HG02763 (cell line): ENCODE data around the gene C17orf75.

Source experiments
- ATAC-seq: cut with Tn5 transposase; IDR thresholded peaks from one replicate; pipeline ENCODE4 v1.9.1; 2021; ENCODE audit warnings: mild to moderate bottlenecking, moderate library complexity; ENCODE audit not compliant: unreplicated experiment

The C17orf75 gene

DNA sequence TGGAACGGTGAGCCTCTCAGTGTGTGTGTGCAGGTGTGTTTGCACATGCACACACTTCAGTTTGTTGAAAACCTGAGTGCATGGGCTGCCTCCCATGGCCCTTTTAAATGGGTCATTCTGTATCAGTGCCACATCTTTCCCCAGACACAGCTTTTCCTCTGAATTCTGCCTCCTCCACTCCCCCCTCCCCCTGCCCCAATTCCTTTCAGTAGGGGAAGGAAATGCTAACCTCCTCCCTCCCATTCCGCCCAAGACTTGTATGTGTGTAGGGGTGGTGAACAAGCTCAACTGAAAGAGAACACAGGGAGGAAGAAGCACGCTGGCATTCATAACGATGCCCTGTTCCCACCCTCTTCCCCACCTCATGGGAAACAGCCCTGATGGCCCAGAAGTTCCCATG lies 34.3 kb downstream of the C17orf75 start:
- ATAC-seq = no peak

DNA sequence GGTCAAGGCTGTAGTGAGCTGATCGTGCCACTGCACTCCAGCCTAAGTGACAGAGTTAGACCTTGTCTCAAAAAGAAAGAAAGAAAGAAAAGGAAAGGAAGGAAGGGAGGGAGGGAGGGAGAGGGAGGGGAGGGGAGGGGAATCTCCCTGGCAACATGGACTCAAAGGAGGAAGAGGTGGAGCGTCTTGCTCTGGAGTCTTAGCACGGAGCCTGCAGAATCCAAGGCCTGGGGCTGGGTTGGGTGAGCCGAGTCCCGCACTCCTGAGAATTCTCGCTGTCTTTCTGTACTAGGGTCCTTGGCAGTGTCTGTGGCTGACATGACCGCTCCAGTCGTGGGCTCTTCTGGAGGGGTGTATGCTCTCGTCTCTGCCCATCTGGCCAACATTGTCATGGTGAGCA lies 36.9 kb downstream of the C17orf75 start:
- ATAC-seq = no peak

DNA sequence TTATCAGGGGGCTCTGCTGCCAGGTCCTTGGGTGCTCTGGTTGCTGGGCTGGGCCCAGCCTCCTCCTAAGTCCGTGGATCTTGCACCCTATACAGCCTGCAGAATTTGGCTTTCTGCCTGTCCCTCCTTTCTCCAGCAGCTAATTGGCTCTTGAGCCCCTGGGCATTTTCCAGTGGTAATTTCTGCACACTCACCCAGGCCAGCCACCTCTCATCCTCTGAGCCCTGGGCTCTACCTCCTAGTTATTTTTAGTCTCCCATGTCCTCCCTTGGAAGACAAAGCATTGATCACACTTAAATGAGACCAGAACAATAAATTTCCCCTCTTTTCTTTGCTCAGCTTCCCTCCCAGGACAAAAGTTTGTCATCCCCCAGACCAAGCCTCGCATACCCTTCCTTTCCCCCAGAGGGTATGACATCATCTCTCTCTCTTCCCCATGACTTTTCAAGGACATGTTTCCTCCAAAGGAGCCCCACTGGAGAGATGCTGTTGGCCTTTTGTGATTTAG lies 38.1 kb downstream of the C17orf75 start:
- ATAC-seq = no peak

DNA sequence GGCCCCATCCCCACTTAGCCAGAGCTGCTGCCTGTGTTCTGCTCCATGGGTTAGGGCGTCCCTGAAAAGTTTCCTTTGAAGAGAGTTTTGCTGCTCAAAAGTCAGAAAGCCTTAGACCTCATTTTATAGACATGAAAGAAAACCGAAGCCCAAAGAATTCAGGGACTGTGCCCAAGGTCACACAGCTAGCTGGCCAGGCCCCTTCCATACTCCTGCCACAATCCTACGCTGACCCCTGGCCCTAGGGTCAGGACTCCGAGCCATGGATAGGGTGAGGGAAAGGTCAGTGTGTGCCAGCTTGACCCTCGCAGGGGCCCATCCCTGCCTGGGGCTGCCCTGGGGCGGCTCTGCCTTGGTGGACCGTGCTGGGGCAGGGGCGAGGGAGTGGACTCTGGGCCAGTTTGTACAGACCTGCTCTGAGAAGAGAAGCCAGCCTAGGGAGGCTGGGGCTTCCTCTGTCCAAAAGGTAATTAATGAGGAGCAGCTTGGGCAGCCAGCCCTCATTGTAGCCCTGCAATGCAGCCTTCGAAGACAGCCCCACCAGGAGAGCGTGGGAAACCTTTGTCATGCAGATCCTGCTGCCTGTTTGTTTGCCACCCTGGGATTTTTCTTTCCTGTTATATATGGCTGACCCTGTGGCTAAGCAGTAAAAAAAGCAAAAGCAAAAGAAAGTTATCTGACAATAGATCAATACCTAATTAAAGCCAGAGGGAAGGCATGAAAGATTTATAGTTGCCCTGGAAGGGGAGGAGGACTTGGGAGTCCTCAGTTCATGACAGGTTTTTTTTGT lies 38.9 kb downstream of the C17orf75 start:
- ATAC-seq = no peak

DNA sequence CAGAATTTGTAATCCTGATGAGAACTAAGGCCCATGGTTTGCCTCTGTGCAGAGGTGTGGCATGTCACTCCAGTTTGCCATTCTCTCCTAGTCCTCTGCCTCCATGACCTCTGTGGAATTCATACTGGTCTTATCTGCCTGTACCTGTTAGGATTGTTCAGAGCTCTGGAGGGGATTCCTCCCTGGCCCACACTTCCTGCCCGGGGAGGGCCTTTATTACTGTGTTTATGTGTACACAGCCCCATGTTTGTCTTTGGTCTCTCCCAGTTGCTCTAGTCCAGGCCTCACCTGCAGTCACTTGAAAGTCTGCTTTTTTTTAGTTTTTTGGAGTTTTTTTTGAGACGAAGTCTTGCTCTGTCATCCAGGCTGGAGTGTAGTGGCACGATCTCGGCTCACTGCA lies 39.9 kb downstream of the C17orf75 start:
- ATAC-seq = no peak

DNA sequence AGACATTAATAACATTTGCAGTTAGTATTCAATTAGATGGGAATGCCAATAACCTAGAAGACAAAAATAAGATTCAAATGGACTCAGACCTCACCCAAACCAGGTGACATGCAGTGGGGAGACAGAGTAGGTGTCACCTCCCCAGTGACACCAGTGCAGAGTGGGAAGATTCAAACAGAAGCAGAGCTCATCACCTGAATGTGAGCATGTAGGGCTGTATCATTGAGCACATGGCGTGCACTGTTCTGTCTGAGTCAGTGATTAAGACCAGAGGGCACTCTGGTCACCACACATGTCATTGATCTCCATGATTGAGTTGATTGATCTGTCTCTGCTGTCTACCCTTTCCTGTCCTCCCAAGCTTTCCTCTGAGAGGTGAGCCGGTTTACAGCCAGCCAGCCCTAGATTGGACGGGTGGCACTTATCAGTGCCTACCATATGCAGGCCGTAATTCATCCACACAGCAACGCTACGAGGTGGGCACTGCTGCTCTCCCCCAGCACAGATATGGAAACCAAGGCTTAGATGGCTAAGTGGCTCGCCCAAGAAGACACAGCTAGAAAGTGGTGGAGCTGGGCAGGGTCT lies 42.3 kb downstream of the C17orf75 start:
- ATAC-seq = no peak

DNA sequence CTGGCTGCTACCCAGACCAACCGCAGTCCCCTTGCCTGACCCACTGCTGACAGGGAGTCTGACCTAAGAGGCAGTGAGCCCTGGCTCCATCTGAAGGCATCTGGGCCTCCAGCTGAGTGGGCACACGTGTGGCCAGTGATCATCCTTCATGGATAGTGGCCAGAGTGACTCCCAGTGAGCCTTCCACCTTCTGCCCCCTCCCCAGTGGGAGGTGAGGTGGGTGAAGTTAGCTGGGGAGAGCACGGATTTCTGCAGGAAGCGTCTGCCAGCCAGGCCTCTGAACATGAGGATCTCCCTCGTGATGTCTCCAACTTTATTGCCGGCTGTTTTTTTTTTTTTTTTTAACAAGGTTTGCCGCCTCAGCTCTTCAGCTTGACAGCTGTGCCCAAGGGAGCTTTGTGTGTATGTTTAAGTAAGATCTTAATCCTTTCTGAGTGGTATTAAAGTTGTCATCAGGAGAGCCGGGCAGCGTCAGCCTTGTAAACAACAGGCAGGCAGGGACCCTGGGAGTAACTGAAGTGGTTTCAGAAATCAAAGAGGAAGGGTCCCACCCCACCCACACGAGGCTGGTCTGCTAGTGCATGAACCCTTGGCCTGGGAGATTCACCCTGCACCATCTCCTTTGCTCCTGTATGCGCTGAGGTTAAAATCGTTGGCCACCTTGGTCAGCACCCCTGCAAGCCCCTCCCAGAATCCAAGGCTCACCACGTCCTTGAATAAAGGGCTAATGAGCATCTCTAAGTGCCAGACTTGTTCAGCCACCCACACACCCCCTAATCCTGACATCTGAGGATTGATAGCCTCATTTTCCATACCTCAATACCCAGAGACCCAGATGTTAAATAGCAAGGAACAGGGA lies 43.0 kb downstream of the C17orf75 start:
- no peak for ATAC-seq

DNA sequence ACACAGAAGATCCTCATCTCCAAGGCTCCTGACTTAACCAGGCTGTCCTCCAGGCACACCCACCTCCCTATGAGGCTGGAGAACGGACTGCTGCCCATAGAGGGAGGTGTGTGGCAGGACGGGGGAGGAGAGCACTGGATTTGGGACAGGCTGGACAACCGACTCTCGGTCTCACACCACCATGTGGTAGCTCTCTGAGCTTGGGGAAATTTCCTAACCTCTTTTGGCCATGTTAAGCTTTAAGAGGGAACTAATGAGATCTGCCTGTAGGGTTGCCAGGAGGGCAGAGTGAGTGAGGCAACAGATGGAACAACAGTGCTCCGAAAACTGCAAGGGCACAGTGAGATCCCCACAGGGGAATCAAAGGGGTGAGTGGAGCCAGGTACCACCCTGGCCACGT lies 43.7 kb downstream of the C17orf75 start:
- ATAC-seq = no peak

DNA sequence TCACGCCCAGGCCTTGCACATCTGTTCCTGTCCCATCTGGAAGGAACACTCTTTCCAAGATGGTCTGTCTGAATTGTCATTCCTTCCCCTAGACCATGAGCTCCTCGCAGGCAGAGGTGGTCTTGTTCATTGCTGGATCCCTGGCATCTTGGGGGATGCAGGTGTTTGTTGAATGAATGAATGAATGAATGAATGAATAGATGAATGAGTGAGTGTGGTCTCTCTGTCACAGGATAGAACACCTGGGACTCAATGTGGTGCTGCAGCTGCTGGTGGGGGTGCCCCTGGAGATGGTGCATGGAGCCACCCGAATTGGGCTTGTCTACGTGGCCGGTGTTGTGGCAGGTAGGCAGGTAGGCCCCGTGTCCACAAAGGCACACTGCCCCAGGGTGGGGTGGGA lies 44.1 kb downstream of the C17orf75 start:
- ATAC-seq = no peak

DNA sequence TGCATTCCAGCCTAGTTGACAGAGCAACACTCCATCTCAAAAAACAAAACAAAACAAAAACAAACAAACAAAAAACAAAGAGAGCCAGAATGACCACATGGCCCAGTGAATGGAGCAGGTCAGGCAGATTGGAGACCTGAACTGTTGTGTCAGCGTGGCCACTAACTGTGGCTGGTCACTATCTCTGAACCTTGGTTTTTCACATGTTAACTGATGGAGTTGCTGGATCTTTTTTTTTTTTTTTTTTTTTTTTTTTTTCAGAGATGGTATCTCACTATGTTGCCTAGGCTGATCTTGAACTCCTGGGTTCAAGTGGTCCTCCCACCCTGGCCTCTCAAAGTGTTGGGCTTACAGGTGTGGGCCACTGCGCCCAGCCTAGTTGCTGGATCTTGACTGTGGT lies 44.5 kb downstream of the C17orf75 start:
- ATAC-seq = no peak

DNA sequence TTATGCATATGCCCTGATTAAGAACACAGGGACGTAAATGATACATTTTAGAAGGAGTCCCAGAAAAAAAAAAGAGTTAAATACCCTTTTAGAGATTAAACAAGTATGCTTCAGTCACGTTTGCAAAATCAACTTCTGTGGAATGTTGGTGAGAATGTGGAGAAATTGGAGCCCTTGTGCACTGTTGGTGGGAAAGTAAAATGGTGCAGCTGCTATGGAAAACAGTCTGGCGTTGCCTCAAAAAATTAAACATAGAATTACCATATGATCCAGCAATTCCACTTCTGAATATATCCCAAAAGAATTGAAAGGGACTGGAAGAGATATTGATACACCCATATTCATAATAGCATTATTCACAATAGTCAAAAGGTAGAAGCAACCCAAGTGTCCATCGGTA lies 49.9 kb downstream of the C17orf75 start:
- ATAC-seq = no peak

DNA sequence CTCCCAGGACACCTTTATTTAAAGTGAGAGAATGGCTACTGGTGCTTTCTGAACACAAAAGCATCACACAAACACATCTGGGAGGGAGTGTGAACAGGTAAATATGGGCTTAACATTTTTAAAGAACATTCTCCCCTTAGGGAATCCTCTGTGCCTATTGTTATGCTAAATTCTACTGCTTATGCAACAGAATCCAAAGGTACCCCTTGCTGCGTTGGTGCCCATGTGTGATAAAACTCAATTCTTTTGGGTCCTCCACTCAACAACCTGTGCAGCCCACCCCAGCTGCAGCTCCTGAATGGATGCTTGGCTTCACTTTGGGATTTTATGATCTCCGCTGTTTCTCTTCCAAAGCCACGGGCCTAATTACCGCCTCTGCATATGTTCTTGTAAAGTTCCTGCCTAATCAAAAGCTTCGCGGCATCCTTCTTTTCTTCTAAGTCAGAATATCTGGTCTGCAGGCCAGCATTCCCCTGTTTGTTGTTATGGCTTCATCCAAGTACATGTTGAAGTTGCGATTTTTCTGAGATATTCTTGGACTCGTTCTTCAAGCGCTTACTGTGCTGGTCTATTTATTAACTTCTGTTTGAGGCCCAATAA lies 52.4 kb downstream of the C17orf75 start:
- no peak for ATAC-seq

DNA sequence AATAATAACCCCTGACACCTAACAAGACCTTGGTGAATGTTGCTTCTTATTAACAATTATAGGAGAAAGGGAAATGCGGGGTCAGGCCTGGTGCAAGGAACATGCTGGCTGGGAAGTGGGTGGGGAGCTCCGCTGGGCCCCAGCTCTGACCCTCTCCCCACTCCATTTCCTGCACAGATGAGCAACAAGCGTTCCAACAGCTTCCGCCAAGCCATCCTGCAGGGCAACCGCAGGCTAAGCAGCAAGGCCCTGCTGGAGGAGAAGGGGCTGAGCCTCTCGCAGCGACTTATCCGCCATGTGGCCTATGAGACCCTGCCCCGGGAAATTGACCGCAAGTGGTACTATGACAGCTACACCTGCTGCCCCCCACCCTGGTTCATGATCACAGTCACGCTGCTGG lies 53.4 kb downstream of the C17orf75 start:
- no peak for ATAC-seq

DNA sequence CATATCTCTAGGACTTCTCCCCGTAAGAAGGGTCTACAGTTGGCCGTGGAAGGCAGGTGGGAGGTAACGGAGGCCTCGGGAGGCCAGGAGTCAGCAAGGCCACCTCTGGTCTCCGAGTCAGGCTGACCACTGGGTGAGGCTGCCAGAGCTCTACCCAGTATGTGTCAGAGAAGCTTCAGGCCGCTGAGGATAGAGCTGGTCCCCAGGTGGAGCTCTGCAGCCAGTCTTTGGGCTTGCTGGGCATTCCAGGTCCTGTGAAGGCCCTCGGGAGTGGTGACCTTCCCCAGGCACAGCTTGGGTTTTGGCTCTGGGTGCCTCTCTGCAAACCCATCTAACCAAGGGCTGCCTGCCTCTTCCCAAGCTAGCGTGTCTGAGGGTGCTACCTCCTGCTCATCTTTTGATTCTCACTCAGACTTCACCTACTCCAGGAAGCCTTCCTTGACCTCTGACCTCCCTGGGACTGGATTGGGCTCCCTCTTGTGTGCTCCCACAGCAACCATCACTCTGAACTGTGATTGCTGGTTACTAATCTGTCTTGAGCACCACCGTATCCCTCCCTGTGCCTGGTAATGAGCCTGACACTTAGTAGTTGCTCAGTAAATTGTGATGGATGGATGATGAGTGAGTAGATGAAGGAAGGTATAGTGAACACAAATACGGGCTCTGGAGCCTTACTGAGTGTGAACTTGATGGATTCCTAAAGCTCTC lies 54.0 kb downstream of the C17orf75 start:
- no peak for ATAC-seq

DNA sequence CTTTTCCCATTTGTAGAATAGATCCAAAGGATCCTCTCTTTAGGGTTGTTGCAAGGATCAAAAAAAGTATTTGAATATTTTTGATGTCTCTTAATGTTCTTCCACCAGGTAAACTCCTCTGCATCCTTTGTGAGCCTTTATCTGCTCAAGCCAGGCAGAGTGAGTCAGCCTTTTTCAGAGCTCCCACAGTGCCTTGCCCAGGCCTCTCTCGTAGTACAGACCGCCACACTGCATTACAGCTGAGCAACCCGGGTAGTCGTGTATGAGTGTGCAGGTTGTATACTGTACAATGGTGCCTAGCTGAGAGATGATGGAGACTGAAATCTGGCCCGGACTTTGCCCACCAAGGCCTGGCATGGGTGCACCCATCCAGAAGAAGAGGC lies 55.5 kb downstream of the C17orf75 start:
- ATAC-seq = no peak

DNA sequence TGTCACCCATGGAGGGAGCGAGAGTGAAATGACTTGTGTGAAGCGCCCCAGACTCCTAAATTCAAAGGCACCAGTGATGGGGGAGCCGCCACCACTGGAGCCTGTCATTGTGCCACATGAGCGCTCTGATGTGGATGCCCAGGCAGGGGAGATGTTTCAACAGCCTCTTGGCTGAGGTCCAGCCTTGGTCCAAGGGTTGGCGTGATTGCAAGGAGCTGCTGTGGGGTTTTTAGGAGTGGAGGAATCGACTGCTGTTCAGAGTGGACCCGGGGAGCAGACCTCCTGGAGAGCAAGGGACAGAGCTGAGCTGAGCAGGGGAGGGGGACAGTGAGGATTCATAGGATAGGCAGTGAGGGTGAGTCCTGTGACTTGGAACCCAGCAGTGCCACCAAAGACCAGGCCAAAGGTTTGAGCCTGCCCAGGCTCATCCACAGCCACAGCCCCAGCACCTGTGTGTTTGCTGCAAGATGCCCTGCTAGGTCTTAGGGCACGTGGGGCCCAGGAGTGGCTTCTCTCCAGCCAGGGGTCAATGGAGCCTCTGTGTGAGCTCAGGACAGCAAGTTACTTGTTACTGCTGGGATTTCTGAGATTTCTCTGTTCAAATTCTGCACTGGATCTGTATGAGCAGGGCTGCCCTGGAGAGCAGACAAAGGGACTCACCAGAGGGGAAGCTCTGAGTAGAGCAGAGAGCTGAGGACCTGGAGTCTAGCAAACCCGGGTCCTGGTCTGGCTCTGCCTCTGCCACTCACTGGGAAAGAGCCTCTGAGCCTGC lies 56.0 kb downstream of the C17orf75 start:
- ATAC-seq = no peak

DNA sequence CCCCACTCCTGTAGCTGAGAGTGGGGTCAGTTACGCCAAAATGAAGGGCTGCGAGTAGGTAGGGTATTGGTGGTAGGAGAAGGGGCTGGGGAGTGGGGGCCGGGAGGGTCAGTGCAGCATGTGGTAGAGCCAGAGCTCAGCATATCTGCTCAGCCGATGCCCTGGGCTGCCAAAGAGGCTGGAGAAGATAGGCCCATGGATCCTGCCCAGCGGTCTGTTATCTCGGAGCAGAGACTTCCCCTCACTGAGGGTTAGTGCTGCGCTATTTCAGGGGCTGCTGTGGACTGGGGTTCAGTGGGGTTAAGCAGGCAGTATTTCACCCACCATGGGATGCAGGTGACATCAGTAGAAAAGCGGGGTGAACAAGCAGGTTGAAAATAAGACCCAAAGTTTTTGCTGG lies 56.7 kb downstream of the C17orf75 start:
- ATAC-seq = no peak

DNA sequence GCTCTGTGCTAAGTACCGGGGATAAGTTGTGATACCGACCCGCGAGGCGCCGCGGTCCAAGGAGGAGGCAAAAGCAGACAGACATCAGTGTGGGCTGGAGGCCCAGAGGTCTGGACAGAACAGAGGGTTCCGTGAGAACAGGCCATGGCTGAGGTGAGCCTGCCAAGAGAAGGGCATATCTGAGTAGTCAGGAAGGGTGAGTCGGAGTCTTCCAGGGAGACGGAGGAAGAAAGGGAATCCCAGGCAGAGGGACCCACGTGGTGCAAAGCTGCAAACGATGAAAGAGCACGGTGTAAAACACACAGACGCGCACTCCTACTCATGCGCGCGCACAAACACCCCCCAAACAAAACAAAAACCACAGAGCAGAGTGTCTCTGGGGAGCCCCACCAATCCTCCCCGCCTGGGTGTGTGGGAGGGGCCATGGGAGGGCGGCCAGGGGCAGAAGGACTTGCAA lies 58.2 kb downstream of the C17orf75 start:
- ATAC-seq = no peak

DNA sequence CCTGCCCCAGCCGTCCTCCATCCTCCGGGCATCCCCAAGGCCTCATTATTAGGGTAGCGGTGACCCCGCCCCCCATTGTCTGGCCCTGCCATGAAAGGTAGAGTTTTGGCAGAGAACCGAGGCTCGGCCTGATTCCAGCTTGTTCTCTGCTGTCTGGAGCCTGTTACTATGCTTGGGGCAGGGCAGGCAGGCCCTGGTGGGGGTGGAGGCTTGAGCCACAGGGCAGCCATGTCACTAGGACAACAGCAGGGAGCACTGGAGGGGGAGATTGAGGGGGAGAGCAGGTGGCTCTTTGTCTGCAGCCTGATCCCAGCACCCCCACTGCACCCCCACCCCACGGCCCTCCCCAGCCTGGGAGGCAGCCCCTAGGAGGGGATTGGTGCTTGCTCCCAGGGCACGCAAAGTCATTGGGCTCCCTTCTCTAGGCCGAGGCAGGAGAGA lies 60.9 kb downstream of the C17orf75 start:
- no peak for ATAC-seq
